ENCODE measurements around the gene DGKZ.

DNA sequence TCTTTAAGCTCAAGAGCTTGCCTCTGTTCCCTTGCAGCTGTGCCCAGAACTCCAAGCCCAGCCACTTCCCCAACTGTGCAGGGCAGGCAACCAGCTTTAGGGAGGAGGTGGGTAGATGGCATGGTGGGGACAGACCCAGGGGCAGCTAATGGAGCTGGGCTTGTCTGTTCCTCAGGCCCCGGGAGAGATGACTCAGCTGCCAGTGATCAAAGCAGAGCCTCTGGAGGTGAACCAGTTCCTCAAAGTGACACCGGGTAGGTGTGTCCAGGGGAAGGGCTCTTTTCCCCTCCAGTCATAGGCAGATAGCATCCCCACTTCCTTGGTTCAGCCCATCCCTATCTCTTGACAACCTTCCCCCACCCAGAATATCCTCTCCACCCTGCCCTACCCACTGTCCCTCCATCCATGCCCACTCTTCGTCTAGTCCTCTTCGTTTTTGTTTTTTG lies 37.4 kb upstream of the DGKZ start:
- TF ChIP-seq, protein P1, sequence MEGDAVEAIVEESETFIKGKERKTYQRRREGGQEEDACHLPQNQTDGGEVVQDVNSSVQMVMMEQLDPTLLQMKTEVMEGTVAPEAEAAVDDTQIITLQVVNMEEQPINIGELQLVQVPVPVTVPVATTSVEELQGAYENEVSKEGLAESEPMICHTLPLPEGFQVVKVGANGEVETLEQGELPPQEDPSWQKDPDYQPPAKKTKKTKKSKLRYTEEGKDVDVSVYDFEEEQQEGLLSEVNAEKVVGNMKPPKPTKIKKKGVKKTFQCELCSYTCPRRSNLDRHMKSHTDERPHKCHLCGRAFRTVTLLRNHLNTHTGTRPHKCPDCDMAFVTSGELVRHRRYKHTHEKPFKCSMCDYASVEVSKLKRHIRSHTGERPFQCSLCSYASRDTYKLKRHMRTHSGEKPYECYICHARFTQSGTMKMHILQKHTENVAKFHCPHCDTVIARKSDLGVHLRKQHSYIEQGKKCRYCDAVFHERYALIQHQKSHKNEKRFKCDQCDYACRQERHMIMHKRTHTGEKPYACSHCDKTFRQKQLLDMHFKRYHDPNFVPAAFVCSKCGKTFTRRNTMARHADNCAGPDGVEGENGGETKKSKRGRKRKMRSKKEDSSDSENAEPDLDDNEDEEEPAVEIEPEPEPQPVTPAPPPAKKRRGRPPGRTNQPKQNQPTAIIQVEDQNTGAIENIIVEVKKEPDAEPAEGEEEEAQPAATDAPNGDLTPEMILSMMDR (IDR thresholded peaks at IDR 0.05; ENCODE audit: insufficient read depth, low read length, poor library complexity, severe bottlenecking): no peak
- TF ChIP-seq EZH2phosphoT487 (conservative IDR thresholded peaks at IDR 0.05; ENCODE audit: low read length): no peak
